Measurements from ENCODE around the gene RAPGEF3.
A peak's percentile ranks its signal among the peaks of the same experiment; 100 is the strongest.

RAPGEF3 gene

GRCh38 chr12:47758584-47758833 lies 171 bp downstream of the RAPGEF3 start:
- H3K4me3 ChIP-seq (replicated peaks; ENCODE audit: low read depth, low read length) = peak overlapping the region; percentile 53
- no peak for TF ChIP-seq CTCF (IDR thresholded peaks at IDR 0.05; ENCODE audit: insufficient read depth, low read length, poor library complexity, severe bottlenecking)
- DNase-seq (ENCODE audit: extremely low read depth, insufficient read length) = no peak

DNA sequence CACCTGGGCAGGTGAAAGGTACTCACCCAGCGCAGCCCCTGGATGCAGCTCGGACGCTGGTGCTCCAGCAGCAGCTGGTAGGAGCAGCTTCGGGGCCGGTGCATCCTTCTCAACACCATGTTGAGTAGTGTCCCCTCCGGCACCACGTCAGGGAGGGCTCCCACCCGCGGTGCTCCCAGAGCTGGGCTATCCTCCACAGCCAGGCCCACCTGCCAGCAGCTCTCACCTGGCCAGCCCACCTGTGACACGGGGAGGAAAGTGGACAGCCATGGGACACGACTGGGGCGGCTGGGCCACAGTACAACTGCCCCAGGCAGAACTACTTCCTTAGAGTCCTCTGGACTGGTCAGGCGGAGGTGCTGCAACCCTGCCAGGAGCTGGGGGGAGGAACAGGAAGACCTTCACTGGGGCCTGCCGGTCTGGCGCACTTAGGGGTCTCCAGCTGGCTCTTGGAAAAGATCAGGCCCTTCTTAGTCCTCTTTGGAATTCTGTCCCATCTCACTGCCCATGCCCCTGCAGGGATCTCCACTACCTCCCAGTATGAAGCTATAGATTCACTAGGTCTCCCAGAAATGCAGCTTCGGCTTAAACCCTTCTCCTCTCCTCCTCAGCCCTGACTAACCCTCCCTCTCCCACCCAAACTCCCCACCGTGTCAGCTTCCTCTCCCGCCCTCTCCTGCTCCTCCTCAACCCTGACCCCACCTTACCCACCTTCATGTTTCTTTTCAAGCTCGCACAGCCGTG lies 668 bp downstream of the RAPGEF3 start:
- no peak for TF ChIP-seq CTCF (IDR thresholded peaks at IDR 0.05; ENCODE audit: insufficient read depth, low read length, poor library complexity, severe bottlenecking)
- no peak for DNase-seq (ENCODE audit: extremely low read depth, insufficient read length)
- H3K27me3 ChIP-seq (replicated peaks; ENCODE audit: control insufficient read depth, insufficient read depth, low read length) = no peaks in the 10 kb centered on the region
- H3K36me3 ChIP-seq (ENCODE audit: control insufficient read depth, insufficient read depth, low read length) = no peaks in the 10 kb centered on the region
- no peak overlapping the region for H3K4me3 ChIP-seq (replicated peaks; ENCODE audit: low read depth, low read length)

More at GRCh38 chr12:47758584-47758833, 171 bp downstream of the RAPGEF3 start:
- Histone ChIP-seq H3K27me3 (replicated peaks; ENCODE audit: control insufficient read depth, insufficient read depth, low read length) (no peaks in the 10 kb centered on the region), H3K36me3 (ENCODE audit: control insufficient read depth, insufficient read depth, low read length) (no peaks in the 10 kb centered on the region)

- H3K4me3 ChIP-seq (replicated peaks; ENCODE audit: low read depth, low read length) = no peak overlapping the region
- no peaks in the 10 kb centered on the region for H3K27me3 ChIP-seq (replicated peaks; ENCODE audit: control insufficient read depth, insufficient read depth, low read length)
- H3K36me3 ChIP-seq (ENCODE audit: control insufficient read depth, insufficient read depth, low read length) = no peaks in the 10 kb centered on the region
- no peak for TF ChIP-seq CTCF (IDR thresholded peaks at IDR 0.05; ENCODE audit: insufficient read depth, low read length, poor library complexity, severe bottlenecking)
- DNase-seq (ENCODE audit: extremely low read depth, insufficient read length) = no peak
These were observed 1.3 kb downstream of the RAPGEF3 start for GRCh38 chr12:47757364-47757839.

DNA sequence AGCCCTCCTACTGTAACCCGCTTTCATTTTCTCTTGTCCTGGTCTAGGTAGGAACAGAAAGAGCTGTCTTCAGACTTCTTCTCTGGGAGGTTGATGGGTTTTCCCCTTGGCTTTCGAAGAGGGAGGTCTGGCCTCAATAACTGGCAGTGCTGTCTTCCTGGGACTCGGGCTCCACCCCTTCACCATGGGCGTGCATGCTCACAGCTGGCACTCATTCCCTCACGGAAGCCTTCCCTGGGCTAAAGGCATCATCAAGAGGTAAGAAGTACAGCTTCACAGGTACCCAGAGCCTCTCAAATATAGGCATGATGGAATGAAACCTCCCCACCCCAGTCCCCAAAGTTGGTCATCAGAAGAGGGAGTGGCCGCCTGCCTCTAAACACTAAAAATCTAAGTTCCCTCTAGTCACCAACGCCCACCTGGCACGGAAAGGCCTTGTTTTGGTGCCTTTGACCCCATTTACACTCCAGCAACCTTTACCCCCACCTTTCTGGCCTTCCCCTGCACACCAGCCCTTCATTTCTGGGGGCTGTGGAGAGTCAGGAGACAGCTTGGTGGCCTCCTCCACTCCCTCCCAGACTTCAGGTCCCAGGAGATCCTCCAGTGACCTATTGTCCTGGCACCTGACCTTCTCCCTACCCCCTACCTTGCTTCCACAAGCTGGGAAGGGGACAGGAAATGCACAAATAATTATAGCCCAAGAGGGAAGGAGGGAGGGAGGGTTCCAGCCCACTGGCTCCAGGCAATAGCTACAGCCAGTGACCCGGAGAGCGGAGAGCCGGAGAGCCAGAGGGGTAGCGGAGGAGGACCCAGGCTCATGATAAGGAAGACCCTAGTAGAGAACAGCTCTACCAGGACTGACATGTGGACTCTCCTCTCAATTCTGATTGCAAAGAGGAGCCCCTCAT lies 2.8 kb downstream of the RAPGEF3 start:
- no peaks in the 10 kb centered on the region for H3K27me3 ChIP-seq (replicated peaks; ENCODE audit: control insufficient read depth, insufficient read depth, low read length)
- TF ChIP-seq CTCF (IDR thresholded peaks at IDR 0.05; ENCODE audit: insufficient read depth, low read length, poor library complexity, severe bottlenecking) = no peak
- H3K4me3 ChIP-seq (replicated peaks; ENCODE audit: low read depth, low read length) = peak overlapping the region; percentile 52

DNA sequence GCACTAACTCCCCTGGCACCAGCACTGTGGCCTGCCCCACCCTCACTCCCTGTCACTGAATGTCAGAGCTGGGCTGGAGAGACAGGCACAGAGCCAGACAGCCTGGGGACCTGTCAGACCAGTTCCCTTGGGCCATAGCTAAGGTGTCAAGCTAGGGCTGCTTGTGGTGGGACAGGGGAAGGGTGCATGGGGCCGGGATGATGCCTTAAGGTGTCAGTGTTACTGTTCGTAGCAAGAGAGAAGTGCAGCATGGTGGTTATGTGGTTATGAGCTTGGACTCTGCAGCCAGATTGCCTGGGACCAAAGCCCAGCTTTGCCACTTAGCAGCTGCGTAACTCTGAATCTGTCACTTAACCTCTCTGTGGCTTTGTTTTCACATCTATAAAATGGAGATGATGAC lies 3.8 kb downstream of the RAPGEF3 start:
- no peak for TF ChIP-seq CTCF (IDR thresholded peaks at IDR 0.05; ENCODE audit: insufficient read depth, low read length, poor library complexity, severe bottlenecking)
- Histone ChIP-seq H3K36me3 (ENCODE audit: control insufficient read depth, insufficient read depth, low read length) (no peaks in the 10 kb centered on the region), H3K4me3 (replicated peaks; ENCODE audit: low read depth, low read length) (peak overlapping the region; percentile 52; the same call in 1 of the 2 replicates), H3K27me3 (replicated peaks; ENCODE audit: control insufficient read depth, insufficient read depth, low read length) (no peaks in the 10 kb centered on the region)
- no peak for DNase-seq (ENCODE audit: extremely low read depth, insufficient read length)

More for the DNA sequence above, 2.8 kb downstream of the RAPGEF3 start:
- H3K36me3 ChIP-seq (ENCODE audit: control insufficient read depth, insufficient read depth, low read length) = no peaks in the 10 kb centered on the region
- peak; percentile 65 for DNase-seq (ENCODE audit: extremely low read depth, insufficient read length)
